Immature natural killer cell (primary cell): ENCODE measurements around the gene RAD51B. TPM values are rescaled to one million over a fixed set of nuclear protein-coding genes. Genes with fewer than 3 reads are reported as not detected.
A peak's percentile ranks its signal among the peaks of the same experiment; 100 is the strongest.

Experiments
- DNase-seq, 3 donors: peaks; one replicate each; pipeline ENCODE4 v3.0.0; 2022; ENCODE audit warnings: mixed read lengths in 1 of 3
- H3K27ac Mint-ChIP-seq, 6 donors: one replicate each; pipeline ENCODE4 v1.8.0; 2020; ENCODE audit warnings: mixed read lengths in 6 of 6, mild to moderate bottlenecking in 5 of 6, inconsistent platforms in 4 of 6, moderate library complexity in 3 of 6
- H3K27me3 Mint-ChIP-seq, 3 donors: one replicate each; pipeline ENCODE4 v1.8.0; 2020 to 2021; ENCODE audit warnings: low read depth in 3 of 3, mild to moderate bottlenecking in 3 of 3, mixed read lengths in 3 of 3, moderate library complexity in 3 of 3, inconsistent platforms in 1 of 3
- H3K36me3 Mint-ChIP-seq, 3 donors: one replicate each; pipeline ENCODE4 v1.8.0; 2020; ENCODE audit warnings: mixed read lengths in 3 of 3, inconsistent platforms in 2 of 3, mild to moderate bottlenecking in 2 of 3
- H3K4me1 Mint-ChIP-seq, 2 donors: one replicate each; pipeline ENCODE4 v1.8.0; 2020; ENCODE audit warnings: inconsistent platforms in 2 of 2, mild to moderate bottlenecking in 2 of 2, mixed read lengths in 2 of 2, moderate library complexity in 1 of 2
- H3K4me3 Mint-ChIP-seq, 5 donors: one replicate each; pipeline ENCODE4 v1.8.0; 2020; ENCODE audit warnings: mild to moderate bottlenecking in 5 of 5, mixed read lengths in 5 of 5, inconsistent platforms in 3 of 5, moderate library complexity in 3 of 5
- H3K9me3 Mint-ChIP-seq, 6 donors: one replicate each; pipeline ENCODE4 v1.8.0; 2020; ENCODE audit warnings: mild to moderate bottlenecking in 6 of 6, mixed read lengths in 6 of 6, inconsistent platforms in 4 of 6, moderate library complexity in 3 of 6
- polyA plus RNA-seq, 3 donors: library from polyadenylated mRNA; unstranded; fragments of 300-500 nt; fragmentation: Illumina TruSeq; gene quantifications; one replicate each; pipeline ENCODE4 v1.2.3, GENCODE V29; 2021

RAD51B gene
- polyA plus RNA-seq, 3 donors from 2014 or later, result 17.6 to 20.8 (median 17.7) TPM

GRCh38 chr14:68651075-68651474 lies 831.5 kb downstream of the RAD51B start:
- Mint-ChIP-seq H3K9me3 (no peaks in the 10 kb centered on the region), H3K4me1 (peaks cover 10 to 16% of the 10 kb centered on the region in 2 donors), H3K27ac (peak overlapping the region in 1 of 6 donors; percentile 40), H3K4me3 (no peak overlapping the region), H3K27me3 (no peaks in the 10 kb centered on the region), H3K36me3 (peaks cover 0 to 4% (median 0%) of the 10 kb centered on the region in 3 donors)
- no peak for DNase-seq

DNA sequence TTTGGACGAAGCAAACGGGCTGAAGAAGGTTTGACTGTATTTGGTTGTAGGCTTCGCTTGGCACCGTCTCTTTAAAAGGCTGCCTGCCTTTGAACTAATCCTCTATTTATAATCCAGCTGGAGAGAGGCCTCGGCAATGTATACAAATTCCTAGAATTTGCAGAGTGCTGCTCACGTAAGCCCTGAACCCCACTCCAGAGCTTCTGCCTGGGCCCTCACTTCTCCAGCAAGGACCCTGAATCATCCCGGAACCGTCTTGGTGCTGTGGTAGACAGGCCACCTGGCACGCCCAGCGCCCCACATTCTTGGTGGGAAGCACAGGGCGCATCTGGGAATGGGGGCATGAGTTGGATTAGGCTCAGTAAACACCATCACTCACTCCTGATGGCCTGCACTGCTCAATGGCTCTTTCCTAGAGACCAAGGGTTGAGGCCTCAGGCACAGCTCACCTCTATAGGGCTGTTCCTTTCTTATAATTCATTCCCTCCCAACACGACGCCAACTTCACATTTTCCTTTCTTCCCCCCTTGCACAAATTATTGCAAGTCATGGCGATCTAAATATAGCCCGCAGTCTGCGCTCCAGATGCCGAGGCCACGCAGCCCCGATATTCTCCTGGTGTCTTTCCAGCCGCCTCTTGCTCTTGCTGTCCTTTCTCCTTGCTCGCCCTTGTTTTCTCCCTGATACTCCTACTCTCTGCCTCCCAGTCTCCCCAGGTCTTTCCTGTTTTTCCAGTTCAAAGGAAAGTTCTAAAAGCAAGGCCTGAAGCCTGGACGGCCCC lies 832.3 kb downstream of the RAD51B start:
- no peaks in the 10 kb centered on the region for H3K36me3 Mint-ChIP-seq
- H3K4me1 Mint-ChIP-seq, result peaks cover 10 to 16% of the 10 kb centered on the region in 2 donors
- H3K27ac Mint-ChIP-seq, result no peak overlapping the region
- no peaks in the 10 kb centered on the region for H3K27me3 Mint-ChIP-seq
- H3K9me3 Mint-ChIP-seq, result no peaks in the 10 kb centered on the region
- H3K4me3 Mint-ChIP-seq, result no peak overlapping the region
- DNase-seq, result no peak

DNA sequence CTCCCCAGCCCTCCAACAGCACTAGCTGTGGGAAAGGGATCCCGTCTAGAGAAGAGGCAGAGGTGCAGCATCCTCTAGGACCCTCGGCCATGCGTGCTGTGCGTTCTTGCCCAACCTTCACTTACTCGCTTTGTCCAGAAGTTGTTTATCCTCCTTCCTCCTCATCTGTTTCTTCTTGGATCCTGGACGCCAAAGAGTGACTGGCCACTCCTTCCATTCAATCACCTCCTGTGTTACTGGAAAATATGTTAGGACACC lies 832.8 kb downstream of the RAD51B start:
- Mint-ChIP-seq H3K27me3 (no peaks in the 10 kb centered on the region), H3K27ac (no peak overlapping the region), H3K9me3 (no peaks in the 10 kb centered on the region), H3K36me3 (no peaks in the 10 kb centered on the region), H3K4me1 (peaks cover 10 to 16% of the 10 kb centered on the region in 2 donors), H3K4me3 (no peak overlapping the region)
- DNase-seq, result no peak

DNA sequence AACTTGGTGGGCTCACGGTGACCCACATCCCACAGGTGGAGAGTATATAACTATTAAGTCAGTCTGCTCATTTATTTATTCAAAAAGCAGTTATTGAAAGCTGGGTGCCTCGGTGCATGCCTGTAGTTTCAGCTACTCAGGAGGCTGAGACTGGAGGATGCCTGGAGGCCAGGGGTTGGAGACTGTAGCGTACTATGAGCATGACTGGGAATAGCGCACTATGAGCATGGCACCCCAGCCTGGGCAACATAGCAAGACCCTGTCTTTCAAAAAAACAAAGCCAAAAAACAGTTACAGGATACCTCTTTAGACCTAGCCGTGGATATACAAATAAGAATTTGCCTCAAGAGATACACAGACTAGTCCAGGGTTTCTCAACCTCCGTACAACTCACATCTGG lies 833.5 kb downstream of the RAD51B start:
- peaks cover 10 to 16% of the 10 kb centered on the region in 2 donors for H3K4me1 Mint-ChIP-seq
- H3K9me3 Mint-ChIP-seq, result no peaks in the 10 kb centered on the region
- H3K4me3 Mint-ChIP-seq, result no peak overlapping the region
- DNase-seq, result no peak
- no peaks in the 10 kb centered on the region for H3K36me3 Mint-ChIP-seq
- H3K27me3 Mint-ChIP-seq, result no peaks in the 10 kb centered on the region
- H3K27ac Mint-ChIP-seq, result no peak overlapping the region

GRCh38 chr14:68653804-68654203 lies 834.2 kb downstream of the RAD51B start:
- H3K9me3 Mint-ChIP-seq, result no peaks in the 10 kb centered on the region
- no peak overlapping the region for H3K4me3 Mint-ChIP-seq
- H3K36me3 Mint-ChIP-seq, result no peaks in the 10 kb centered on the region
- DNase-seq, result no peak
- peaks cover 10 to 16% of the 10 kb centered on the region in 2 donors for H3K4me1 Mint-ChIP-seq
- peak overlapping the region in 3 of 6 donors; percentile 9 to 60 (median 21) for H3K27ac Mint-ChIP-seq
- H3K27me3 Mint-ChIP-seq, result peaks cover 0 to 2% (median 0%) of the 10 kb centered on the region in 3 donors

DNA sequence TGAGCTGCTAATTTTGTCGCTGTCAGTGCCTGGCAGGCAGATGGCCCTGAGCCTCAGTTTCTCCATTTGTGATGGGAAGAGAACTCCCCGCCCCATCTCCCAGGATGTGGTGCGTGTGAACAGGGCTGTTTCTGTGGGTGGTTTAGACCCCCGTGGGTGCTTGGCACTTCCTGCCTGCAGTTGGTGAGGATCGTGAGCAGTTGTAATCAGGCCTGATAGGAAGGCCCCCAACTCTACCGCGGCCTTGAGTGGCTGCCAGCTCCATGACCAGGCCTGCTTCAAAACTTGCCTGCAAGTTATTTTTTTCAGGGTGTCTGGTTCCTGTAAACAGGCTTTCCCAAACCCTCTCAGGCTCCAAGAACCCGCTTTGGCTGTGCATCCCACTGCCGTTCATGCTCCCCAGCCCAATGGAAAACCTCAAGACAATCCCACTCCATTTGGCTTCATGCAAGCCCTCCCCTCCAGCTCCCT lies 834.9 kb downstream of the RAD51B start:
- Mint-ChIP-seq H3K9me3 (no peaks in the 10 kb centered on the region), H3K27me3 (peaks cover 0 to 2% (median 0%) of the 10 kb centered on the region in 3 donors), H3K4me1 (peaks cover 10 to 16% of the 10 kb centered on the region in 2 donors), H3K4me3 (no peak overlapping the region), H3K27ac (no peak overlapping the region), H3K36me3 (no peaks in the 10 kb centered on the region)
- DNase-seq, result no peak

GRCh38 chr14:68655021-68655831 lies 835.6 kb downstream of the RAD51B start:
- peaks cover 0 to 2% (median 0%) of the 10 kb centered on the region in 3 donors for H3K27me3 Mint-ChIP-seq
- H3K4me1 Mint-ChIP-seq, result peaks cover 10 to 16% of the 10 kb centered on the region in 2 donors
- H3K27ac Mint-ChIP-seq, result peak overlapping the region in 1 of 6 donors; percentile 40
- H3K9me3 Mint-ChIP-seq, result no peaks in the 10 kb centered on the region
- H3K4me3 Mint-ChIP-seq, result no peak overlapping the region
- H3K36me3 Mint-ChIP-seq, result no peaks in the 10 kb centered on the region
- DNase-seq, result no peak

DNA sequence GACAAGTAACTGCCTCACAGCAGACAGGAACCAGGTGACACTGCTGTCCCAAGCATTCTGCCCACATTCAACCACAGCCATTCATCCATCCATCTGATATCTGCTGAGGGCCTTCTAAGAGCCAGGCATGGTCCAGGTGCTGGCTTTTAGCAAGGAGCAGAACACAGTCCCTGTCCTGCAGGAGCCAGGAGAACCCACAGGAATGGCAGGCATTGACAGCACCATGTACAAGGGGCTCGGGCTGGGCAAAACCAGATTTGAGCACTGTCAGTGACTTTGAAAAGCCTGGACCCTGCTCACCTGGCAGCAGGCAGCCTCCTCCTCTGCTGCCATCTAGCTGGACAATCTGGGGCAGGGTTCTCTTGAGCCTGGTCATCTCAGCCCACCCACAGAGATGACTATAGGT lies 836.3 kb downstream of the RAD51B start:
- H3K9me3 Mint-ChIP-seq, result no peaks in the 10 kb centered on the region

GRCh38 chr14:68656452-68656851 lies 836.9 kb downstream of the RAD51B start:
- Mint-ChIP-seq H3K4me3 (no peak overlapping the region), H3K9me3 (no peaks in the 10 kb centered on the region), H3K27ac (no peak overlapping the region), H3K36me3 (no peaks in the 10 kb centered on the region), H3K4me1 (peaks cover 10 to 16% of the 10 kb centered on the region in 2 donors), H3K27me3 (peaks cover 0 to 2% (median 0%) of the 10 kb centered on the region in 3 donors)
- DNase-seq, result no peak

More for the DNA sequence above, 836.3 kb downstream of the RAD51B start:
- H3K4me3 Mint-ChIP-seq, result no peak overlapping the region
- H3K4me1 Mint-ChIP-seq, result peaks cover 10 to 16% of the 10 kb centered on the region in 2 donors
- H3K27ac Mint-ChIP-seq, result no peak overlapping the region
- peaks cover 0 to 2% (median 0%) of the 10 kb centered on the region in 3 donors for H3K27me3 Mint-ChIP-seq
- H3K36me3 Mint-ChIP-seq, result no peaks in the 10 kb centered on the region
- DNase-seq, result no peak

DNA sequence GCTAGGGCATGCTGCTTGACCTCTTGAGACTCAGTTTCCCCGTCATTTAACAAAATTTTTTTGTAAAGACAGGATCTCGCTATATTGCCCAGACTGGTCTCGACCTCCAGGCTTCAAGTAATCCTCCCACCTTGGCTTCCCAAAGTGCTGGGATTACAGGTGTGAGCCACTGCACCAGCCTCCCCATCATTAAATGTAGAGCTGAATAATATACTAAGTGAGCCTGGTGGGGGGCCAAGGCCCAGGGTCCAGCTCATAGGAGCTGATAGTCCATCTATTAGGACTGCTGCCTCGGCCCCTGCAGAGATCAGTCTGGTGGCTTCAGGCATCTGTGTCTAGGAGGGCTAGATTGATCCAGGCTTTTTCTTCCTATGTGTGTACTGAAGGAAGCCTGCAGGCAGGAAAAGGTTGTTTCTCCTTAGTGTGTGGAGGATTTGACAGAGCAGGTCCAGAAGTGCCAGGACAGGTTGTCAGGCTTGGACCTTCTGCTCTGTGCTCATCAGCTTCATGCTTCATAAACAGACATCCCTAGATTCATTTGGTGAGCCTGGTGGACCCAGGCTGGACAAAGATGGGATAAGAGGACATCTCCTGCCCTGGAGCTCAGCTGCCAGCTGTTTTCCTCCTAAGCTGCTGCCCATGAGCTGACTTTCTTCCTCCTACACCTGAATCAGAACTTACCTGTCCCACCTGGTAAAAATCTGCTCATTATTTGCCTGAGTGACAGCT lies 837.9 kb downstream of the RAD51B start:
- no peaks in the 10 kb centered on the region for H3K36me3 Mint-ChIP-seq
- H3K27ac Mint-ChIP-seq, result no peak overlapping the region
- peaks cover 11 to 26% of the 10 kb centered on the region in 2 donors for H3K4me1 Mint-ChIP-seq
- H3K9me3 Mint-ChIP-seq, result no peaks in the 10 kb centered on the region
- no peak for DNase-seq
- H3K27me3 Mint-ChIP-seq, result peaks cover 2 to 3% (median 2%) of the 10 kb centered on the region in 3 donors
- no peak overlapping the region for H3K4me3 Mint-ChIP-seq

DNA sequence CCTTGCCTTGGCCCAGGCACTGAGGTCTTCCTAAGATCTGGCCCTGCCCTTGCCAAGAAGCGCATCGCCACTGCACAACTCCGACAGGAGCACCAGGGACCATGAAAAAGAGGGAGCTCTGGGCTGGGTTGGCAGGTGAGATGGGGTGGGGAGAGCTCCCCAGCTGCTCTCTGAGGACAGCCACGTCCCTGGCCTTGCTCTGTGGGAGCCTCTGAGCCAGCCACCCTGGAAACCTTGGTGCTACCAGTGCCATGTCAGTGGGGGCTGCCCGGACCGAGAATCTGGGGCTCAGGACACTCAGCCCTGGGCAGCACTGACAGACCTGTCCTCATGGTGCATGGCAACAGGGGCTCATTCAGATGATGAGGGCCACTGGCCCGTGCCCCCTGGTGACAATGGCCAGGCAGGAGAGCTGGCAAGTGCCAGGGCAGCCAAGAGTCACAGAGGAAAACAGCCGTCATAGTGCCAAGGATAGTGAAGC lies 838.5 kb downstream of the RAD51B start:
- no peak overlapping the region for H3K4me3 Mint-ChIP-seq
- H3K4me1 Mint-ChIP-seq, result peaks cover 14 to 28% of the 10 kb centered on the region in 2 donors
- peaks cover 2 to 5% (median 3%) of the 10 kb centered on the region in 3 donors for H3K27me3 Mint-ChIP-seq
- no peaks in the 10 kb centered on the region for H3K9me3 Mint-ChIP-seq
- no peak for DNase-seq
- H3K27ac Mint-ChIP-seq, result peak overlapping the region in 1 of 6 donors; percentile 51
- no peaks in the 10 kb centered on the region for H3K36me3 Mint-ChIP-seq

GRCh38 chr14:68658943-68659931 lies 839.7 kb downstream of the RAD51B start:
- H3K4me3 Mint-ChIP-seq, result no peak overlapping the region
- H3K27ac Mint-ChIP-seq, result peak overlapping the region in 1 of 6 donors; percentile 51
- no peak for DNase-seq
- peaks cover 2 to 5% (median 3%) of the 10 kb centered on the region in 3 donors for H3K27me3 Mint-ChIP-seq
- H3K9me3 Mint-ChIP-seq, result no peaks in the 10 kb centered on the region
- no peaks in the 10 kb centered on the region for H3K36me3 Mint-ChIP-seq
- H3K4me1 Mint-ChIP-seq, result peaks cover 19 to 30% of the 10 kb centered on the region in 2 donors

DNA sequence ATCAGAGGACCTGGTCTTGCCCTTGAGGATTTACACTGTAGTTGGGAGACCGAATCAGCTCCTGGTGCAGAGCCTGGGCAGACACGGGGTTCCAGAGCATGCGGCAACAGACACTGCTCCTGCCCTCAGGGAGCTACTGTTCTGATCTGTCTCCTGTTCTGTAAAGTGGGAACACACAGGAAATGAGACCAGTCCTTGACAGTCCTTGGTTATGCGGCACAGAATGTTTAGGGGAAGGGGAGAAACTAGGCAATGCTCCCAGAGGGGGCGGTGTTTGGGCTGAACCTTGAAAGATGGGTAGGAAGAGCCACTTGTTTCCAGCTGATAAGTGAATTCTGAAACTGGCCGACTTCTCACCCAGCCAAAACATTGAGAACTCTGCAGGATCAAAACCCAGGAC lies 840.9 kb downstream of the RAD51B start:
- Mint-ChIP-seq H3K9me3 (no peaks in the 10 kb centered on the region), H3K4me1 (peaks cover 20 to 34% of the 10 kb centered on the region in 2 donors), H3K36me3 (no peaks in the 10 kb centered on the region), H3K4me3 (no peak overlapping the region), H3K27me3 (peaks cover 2 to 5% (median 5%) of the 10 kb centered on the region in 3 donors), H3K27ac (no peak overlapping the region)
- DNase-seq, result no peak
